ENCODE measurements around the gene PANK4.

GRCh38 chr1:2510366-2511155, 15.8 kb downstream of the PANK4 start:
- TF ChIP-seq POLR2A (IDR thresholded peaks at IDR 0.05; ENCODE audit: low read length) (no peak), GATA1 (IDR thresholded peaks at IDR 0.05; ENCODE audit: low read depth, low read length) (no peak)

All from erythroblast (primary cell).